Adrenal gland (tissue), 12 donors: ENCODE data around the gene ADAMTS20. TPM values are rescaled to one million over a fixed set of nuclear protein-coding genes. Genes with fewer than 3 reads are reported as not detected.

Experiments
- DNase-seq, 7 donors: peaks; one replicate each; pipeline ENCODE4 v3.0.0-alpha.2; 2019 to 2020
- H3K27ac ChIP-seq, 5 donors: fragments of 200-600 bp; sonication (generic) in 4 of 5; 1 replicate in 3 of 5; 2 replicates in 2 of 5; pipeline versions ENCODE4 v1.5.1 to v1.8.0; 2016 to 2020; ENCODE audit warnings: mild to moderate bottlenecking in 1 of 5
- H3K27me3 ChIP-seq: fragments of 200-600 bp; 2 replicates; pipeline ENCODE4 v1.8.0; 2021
- H3K36me3 ChIP-seq, 2 donors: fragments of 200-600 bp; replicated peaks in 1 of 2; 1 replicate in 1 of 2; 2 replicates in 1 of 2; pipeline versions ENCODE4 v1.5.1 to v1.8.0; 2018 to 2022
- H3K4me1 ChIP-seq, 2 donors: fragments of 200-600 bp; replicated peaks in 1 of 2; 1 replicate in 1 of 2; 2 replicates in 1 of 2; pipeline versions ENCODE4 v1.5.1 to v1.8.0; 2018 to 2021
- H3K4me3 ChIP-seq, 4 donors: fragments of 200-600 bp; sonication (generic) in 3 of 4; one replicate each; pipeline ENCODE4 v1.5.1; 2016 to 2018
- H3K9me3 ChIP-seq, 3 donors: fragments of 200-600 bp; sonication (generic) in 1 of 3; replicated peaks in 1 of 3; 1 replicate in 2 of 3; 2 replicates in 1 of 3; pipeline versions ENCODE4 v1.5.1 to v1.8.0; 2016 to 2021
- POLR2A ChIP-seq, 2 donors: fragments of 450-650 bp; IDR thresholded peaks; one replicate each; pipeline ENCODE4 v1.6.1; 2017; ENCODE audit warnings: antibody characterized with exemption in 2 of 2, mild to moderate bottlenecking in 2 of 2, moderate library complexity in 1 of 2
- WGBS, 4 donors: extraction: QIAGEN DNeasy Blood & Tissue Kit in 2 of 4; methylation state at CpG; one replicate each; pipeline versions ENCODE4 v1.1.5 to v1.1.7; 2013 to 2017; 5-methylcytosine and 5-hydroxymethylcytosine counted together
- intact Hi-C, 2 donors: fragments of 100-400 bp; cut with DNase I; formaldehyde crosslinking; loops; one replicate each; pipeline versions ENCODE4 v1.14.1 to v1.15.0; 2022 to 2023
- polyA plus RNA-seq, 3 donors: library from polyadenylated mRNA; stranded (reverse); fragments of 200-250 nt in 2 of 3; fragments of 350-450 nt in 1 of 3; fragmentation: Illumina TruSeq in 1 of 3; extraction: RNeasy Lipid Tissue Mini Kit (QIAGEN cat#74804) in 1 of 3; gene quantifications; one replicate each; pipeline ENCODE4 v1.2.3, GENCODE V29; 2013 to 2014
- total RNA-seq, 9 donors: library from RNA; depleted of rRNA in 4 of 9; stranded (reverse); fragments of >200 nt in 4 of 9; fragments of 120-200 nt in 1 of 9; fragmentation: NEBNext Ultra II Directional in 1 of 9; extraction: Animal tissue kit (Norgen Biotek cat#: 25700) in 1 of 9; gene quantifications; one replicate each; pipeline versions ENCODE4 v1.1.0 to v1.2.4, GENCODE V29; 2013 to 2023
- TF ChIP-seq, protein P1 (sequence below), 6 experiments: fragments of 450-650 bp in 4 of 6; fragments of 200-600 bp in 2 of 6; sonication (generic) in 1 of 6; IDR thresholded peaks; 1 replicate in 5 of 6; 2 replicates in 1 of 6; pipeline versions ENCODE4 v1.5.1 to v1.8.0; 2016 to 2021; ENCODE audit warnings: antibody characterized with exemption in 6 of 6, mild to moderate bottlenecking in 2 of 6, moderate library complexity in 1 of 6
- donor health status: healthy with polysubstance abuse.
- donor health status: Bipolar disorder and iron deficiency.
- donor health status: DM: yes; HTN: yes; CAD: no.
- donor health status: DM: no; HTN: no; CAD: no.
- donor health status: DM: no; HTN: no; CAD: no.
- donor health status: DM: yes; HTN: yes; CAD: no.

Gene ADAMTS20
- total and polyA plus RNA-seq, 12 donors = 0.04 to 0.43 (median 0.28) TPM; not detected in 9

DNA sequence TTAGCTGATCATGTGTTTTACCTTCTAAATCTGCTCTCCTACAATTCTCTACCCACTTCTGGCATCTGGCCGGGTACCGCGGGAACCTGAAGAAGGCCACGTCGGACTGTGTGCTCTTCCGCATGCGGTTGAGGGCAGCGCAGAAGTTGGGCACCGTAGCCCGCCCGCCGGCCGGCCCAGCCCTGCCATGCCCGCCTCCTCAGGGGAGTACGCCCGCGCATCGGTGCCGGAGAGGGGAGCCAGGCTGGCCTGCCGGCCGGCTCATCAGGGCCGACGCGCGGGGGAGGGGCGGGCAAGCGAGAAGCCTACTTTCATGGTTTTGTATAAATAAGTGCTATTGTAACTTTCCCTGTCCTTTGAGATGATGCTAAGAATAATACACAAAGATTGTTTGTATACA lies 19.9 kb upstream of the ADAMTS20 start:
- no peak overlapping the region for H3K4me3 ChIP-seq
- no peaks in the 10 kb centered on the region for H3K27me3 ChIP-seq
- no peaks in the 10 kb centered on the region for H3K4me1 ChIP-seq
- no peaks in the 10 kb centered on the region for H3K36me3 ChIP-seq
- TF ChIP-seq, protein P1, sequence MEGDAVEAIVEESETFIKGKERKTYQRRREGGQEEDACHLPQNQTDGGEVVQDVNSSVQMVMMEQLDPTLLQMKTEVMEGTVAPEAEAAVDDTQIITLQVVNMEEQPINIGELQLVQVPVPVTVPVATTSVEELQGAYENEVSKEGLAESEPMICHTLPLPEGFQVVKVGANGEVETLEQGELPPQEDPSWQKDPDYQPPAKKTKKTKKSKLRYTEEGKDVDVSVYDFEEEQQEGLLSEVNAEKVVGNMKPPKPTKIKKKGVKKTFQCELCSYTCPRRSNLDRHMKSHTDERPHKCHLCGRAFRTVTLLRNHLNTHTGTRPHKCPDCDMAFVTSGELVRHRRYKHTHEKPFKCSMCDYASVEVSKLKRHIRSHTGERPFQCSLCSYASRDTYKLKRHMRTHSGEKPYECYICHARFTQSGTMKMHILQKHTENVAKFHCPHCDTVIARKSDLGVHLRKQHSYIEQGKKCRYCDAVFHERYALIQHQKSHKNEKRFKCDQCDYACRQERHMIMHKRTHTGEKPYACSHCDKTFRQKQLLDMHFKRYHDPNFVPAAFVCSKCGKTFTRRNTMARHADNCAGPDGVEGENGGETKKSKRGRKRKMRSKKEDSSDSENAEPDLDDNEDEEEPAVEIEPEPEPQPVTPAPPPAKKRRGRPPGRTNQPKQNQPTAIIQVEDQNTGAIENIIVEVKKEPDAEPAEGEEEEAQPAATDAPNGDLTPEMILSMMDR (IDR thresholded peaks at IDR 0.05) = no peak
- TF ChIP-seq POLR2A (IDR thresholded peaks at IDR 0.05) = no peak
- intact Hi-C loops = no loop called here
- no peak overlapping the region for H3K27ac ChIP-seq
- WGBS, 4 donors = 43 to 52% (median 47%) methylated on average over 25 to 27 of the region's 27 CpGs
- no peak for DNase-seq
- no peaks in the 10 kb centered on the region for H3K9me3 ChIP-seq

GRCh38 chr12:43556057-43556456 lies 4.1 kb upstream of the ADAMTS20 start:
- no peak overlapping the region for H3K27ac ChIP-seq
- no peak for DNase-seq
- no peaks in the 10 kb centered on the region for H3K4me1 ChIP-seq
- H3K9me3 ChIP-seq = peaks cover 0 to 9% (median 0%) of the 10 kb centered on the region in 3 donors
- H3K4me3 ChIP-seq = no peak overlapping the region
- TF ChIP-seq POLR2A (IDR thresholded peaks at IDR 0.05) = no peak
- TF ChIP-seq, protein P1 (IDR thresholded peaks at IDR 0.05) = no peak
- no peaks in the 10 kb centered on the region for H3K36me3 ChIP-seq
- intact Hi-C loops = no loop called here
- peaks cover 11% of the 10 kb centered on the region for H3K27me3 ChIP-seq

DNA sequence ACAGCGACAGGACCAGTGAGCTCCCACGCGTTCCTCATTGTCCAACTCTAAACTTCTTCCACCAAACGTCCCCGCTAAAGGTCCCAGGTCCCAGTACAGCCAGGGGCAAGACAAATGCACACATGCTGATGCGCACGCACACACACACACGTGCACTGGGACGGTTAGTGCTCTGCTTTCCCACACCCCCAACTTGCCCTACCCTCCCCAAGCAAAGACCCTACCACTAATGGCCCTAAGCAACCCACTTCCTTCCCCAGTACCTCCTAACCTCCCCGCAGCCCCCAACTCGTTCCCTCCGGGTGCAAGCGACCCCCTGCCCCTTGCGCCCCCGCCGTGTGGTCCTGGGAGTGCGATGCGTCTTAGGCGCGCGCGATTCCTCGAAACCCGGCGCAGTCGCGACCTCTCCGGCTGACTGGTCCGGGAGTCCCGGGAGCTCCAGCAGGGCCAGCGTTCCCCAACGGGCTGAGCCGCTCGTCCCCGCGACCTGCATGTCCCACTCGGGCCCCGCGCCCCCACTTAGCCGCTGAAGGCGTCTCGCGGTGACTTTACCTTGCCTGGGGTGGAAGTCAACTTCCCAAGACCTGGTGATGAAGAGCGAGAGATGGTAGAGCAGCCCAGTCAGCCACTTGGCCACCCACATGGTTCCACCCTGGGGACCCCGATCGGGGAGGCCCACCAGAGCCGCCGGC lies 578 bp downstream of the ADAMTS20 start:
- Histone ChIP-seq H3K36me3 (no peaks in the 10 kb centered on the region), H3K4me3 (no peak overlapping the region), H3K9me3 (peaks cover 0 to 9% (median 0%) of the 10 kb centered on the region in 3 donors), H3K27ac (no peak overlapping the region), H3K27me3 (peaks cover 11% of the 10 kb centered on the region), H3K4me1 (no peaks in the 10 kb centered on the region)
- intact Hi-C loops = no loop called here
- TF ChIP-seq POLR2A (IDR thresholded peaks at IDR 0.05) = no peak
- TF ChIP-seq, protein P1 (IDR thresholded peaks at IDR 0.05) = no peak
- DNase-seq = no peak
- WGBS, 4 donors = 0 to 6% (median 2%) methylated on average over 4 to 48 of the region's 48 CpGs

DNA sequence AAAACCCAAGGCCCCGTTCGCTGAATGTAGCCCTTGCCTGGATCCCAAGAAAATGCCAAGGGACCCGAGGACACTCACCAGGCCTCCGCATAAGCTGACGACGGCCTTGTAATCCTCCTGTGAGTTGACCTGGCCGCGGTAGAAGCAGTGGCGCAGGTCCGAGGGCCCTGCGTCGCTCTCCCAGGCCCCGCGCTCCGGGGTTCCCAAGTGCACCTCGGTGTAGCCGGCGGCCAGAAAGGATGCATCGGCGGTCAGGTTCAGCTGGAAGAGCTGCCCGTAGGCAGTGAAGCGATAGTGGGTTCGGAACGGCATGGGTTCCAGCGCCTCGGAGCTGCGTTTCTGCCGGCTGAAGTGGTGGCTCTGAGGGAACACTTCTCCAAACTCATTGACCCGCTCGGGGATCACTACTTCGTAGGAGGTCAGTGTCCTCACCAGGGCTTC lies 1.2 kb downstream of the ADAMTS20 start:
- no peak for DNase-seq
- TF ChIP-seq, protein P1 (IDR thresholded peaks at IDR 0.05) = no peak
- no peak for TF ChIP-seq POLR2A (IDR thresholded peaks at IDR 0.05)

More for the DNA sequence above, 1.2 kb downstream of the ADAMTS20 start:
- Histone ChIP-seq H3K36me3 (no peaks in the 10 kb centered on the region), H3K9me3 (peaks cover 0 to 5% (median 0%) of the 10 kb centered on the region in 3 donors), H3K27me3 (peaks cover 11% of the 10 kb centered on the region), H3K4me3 (no peak overlapping the region), H3K27ac (no peak overlapping the region), H3K4me1 (no peaks in the 10 kb centered on the region)
- WGBS, 4 donors = 9 to 21% (median 17%) methylated on average over 1 to 31 of the region's 31 CpGs
- intact Hi-C loops = no loop called here
